Inflammatory macrophage treated with lipopolysaccharide for 1 hour (primary cell): ENCODE data around the gene IL2RA.
"Not testable (repeated sequence)": the region's sequence is repeated elsewhere in the genome, so short reads cannot be mapped to it uniquely, and the experiment has no call there.

Experiments
- DNase-seq, 2 donors: peaks; one replicate each; pipeline ENCODE4 v3.0.0-alpha.2; 2020 to 2022

Gene IL2RA

DNA sequence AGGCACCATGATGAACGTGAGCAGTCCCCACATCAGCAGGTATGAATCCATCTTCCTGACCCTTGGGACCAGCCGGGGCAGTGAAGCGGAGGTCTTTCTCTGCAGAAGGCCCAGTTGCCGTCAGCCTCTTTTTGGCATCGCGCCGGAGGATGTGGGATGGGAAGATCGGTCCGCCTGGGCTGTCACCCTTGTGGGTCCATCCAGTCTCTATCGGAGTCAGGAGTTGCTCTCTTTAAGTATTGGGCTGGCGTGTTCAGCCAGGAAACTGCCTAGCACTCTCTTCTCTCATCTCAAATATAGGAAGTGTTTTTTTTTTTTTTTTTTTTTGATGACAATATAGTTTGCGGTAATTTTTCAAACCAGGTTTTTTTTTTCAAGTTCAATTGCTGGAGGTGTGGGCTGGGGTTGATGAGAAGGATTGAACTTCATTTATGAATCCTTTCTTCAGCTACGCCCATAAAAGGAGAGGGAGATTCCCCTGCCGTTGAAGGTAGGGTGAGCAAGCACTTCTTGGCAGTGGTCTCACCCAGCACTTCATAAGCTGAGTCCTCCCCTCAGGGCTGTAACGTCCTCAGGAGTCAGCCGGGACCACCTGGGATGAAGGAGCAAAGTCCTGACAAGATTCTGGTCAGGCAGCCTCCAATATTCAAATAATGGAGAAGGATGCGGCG lies at the start of gene IL2RA:
Gene IL2RA (minus strand): TSS at position 267 of the 671 bp plus-strand sequence. CDS start 216 bp downstream, at position 51.
- peak in 1 of 2 donors; percentile 40 for DNase-seq

DNA sequence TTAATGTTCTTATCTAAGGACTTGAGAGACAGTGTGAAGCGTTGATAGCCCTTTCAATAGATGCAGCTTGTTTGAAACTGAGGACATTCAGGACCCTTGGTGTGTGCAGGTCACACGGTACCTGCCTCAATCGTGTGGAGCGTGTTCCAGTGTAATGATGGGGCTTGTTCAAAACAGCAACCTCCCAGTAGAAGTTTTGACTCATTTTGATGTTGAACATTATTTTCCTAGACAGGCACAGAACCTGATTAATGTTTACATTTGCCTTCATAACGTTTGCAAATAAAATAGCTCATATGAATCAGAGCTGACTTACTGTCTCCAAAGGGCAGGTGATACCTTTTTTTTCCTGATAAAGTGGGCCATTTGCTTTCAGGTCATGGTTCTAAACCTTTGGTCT lies 48.0 kb upstream of the IL2RA start:
- no peak for DNase-seq

DNA sequence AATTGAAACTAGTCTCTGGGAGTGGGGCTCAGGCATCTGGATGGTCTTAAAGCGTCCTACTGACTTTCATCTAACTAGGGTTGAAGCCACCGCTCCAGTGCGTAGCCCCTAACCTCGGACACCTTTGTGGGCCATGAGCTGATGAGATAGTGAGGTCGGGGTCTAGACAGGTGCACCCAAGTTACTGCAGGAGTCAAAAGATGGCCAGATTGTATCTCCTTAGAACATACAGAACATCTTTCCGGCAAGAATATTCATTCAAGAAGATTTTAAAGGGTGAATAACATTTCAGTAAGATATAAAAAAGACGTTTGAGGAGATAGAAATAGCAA lies 47.2 kb upstream of the IL2RA start:
- DNase-seq, result no peak

DNA sequence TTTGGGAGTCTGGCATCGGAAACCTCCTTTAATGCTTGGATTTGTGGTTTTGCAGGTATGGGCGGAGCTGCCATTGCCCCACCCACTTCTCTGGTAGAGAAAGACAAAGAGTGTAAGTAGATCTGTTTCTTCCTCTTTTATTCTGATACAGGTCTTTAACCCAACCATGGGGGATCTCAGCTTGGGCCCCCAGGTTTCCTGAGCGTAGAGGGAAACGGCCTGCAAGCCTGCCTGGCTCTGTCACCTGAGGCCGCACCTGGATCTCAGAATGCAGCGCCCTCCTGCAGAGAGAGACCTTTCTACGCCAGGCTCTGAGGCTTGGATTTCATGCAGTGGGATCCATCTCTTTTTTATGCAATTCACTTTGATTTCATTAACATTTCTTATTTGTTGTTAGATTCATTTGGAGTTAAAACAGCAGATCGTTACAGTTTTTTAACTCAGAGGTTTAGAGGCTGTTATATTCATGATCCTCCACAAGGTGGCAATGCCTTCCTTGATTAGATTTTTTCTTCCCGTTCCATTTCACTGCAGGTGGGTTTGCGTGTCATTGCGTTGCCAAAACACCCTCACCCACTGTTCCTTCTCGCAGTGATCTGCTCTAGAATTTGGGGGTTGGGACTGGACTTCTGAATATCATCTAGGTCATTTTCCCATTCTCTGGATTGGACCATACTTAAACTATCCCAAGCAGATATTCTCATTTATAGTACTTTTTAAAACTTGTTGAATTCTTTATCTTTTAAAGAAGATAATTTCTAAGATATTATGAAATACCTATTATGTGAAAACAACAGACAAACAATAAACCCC lies 46.7 kb upstream of the IL2RA start:
- peak in 1 of 2 donors; percentile 59 for DNase-seq

DNA sequence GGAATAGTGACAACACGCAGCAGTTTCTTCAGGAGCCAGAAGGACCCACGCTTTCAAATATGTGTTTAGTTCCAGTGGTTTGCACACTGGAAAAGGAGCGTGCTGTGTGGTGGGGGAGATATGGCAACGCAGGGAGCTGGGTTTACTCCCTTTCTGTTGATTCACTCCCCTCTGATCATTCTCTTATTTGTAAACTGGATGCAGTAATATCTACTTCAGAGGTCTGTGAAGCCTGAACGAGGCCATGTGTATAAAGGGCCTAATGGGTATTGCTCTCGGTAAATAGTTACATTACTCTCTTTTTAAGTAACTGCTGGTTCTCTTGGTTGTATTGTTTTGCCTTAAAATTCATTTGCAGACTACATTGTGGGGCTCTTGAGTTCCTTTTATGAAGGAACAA lies 45.9 kb upstream of the IL2RA start:
- DNase-seq, result no peak

DNA sequence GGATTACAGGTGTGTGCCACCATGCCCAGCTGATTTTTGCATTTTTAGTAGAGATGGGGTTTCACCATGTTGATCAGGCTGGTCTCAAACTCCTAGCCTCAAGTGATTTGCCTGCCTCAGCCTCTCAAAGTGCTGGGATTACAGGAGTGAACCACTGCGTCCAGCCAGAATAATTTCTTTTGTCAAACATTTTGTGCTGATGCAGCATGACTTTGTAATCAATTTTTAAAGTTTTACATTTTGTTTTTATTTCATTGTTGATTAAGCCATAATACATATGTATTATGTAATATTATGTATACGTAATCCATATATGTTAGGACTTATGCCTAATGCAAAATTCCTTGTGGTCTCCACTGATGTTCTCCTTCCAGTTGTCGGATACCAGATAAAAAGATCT lies 45.4 kb upstream of the IL2RA start:
- not testable (repeated sequence) for DNase-seq

DNA sequence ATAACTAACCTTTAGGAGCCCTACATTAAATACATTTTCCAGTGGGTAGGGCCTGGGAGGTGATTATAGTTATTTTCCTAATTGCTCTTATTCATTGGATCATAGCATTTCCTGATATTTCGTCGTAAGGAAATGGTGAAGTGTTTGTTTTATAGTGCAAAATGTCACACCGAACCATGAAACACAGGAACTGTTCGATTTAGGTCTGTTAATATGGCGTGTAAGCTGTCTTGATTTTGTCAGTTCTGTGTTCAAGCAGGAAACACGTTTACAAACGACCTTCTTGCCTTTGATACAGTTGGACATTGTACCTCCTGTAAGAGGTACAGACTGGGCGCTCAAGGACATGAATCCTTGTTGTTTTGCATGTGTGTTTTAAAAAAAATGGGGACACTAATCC lies 41.4 kb upstream of the IL2RA start:
- no peak for DNase-seq

DNA sequence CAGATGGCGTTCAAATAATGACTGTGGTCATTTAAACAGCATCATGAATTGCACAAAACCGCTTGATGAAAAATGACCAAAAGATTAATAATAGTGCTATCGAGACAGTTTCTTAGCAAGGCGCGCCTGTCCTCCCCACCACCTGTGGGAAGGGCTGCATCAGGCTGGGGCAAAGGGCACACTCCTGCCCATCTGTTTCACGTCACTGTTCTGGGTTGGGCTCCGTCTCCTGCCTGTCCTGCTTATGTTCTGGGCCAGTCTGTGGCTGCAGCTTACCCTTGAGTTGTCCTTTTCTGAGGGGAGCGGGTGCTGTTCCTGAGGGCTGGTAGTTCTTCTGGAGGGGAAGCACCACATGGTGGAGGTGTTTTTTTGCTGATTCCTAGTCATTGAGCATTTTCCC lies 40.0 kb upstream of the IL2RA start:
- DNase-seq, result no peak

DNA sequence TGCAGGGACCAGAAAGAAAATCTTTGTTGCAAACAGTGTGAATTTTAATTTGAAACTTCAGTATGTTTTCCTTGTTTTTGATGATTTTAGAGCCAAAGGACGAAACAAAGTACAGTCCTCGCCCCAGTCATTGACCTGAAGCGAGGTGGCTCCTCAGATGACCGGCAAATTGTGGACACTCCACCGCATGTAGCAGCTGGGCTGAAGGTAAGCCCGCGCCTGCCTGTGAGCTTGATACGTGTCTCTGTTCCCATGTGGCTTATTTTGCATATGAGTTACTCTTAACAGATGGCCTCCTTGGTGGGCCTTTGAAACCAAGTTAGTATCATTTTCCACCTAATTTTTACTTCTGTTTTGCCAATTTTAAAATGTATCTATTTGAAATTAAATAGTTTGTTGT lies 39.0 kb upstream of the IL2RA start:
- DNase-seq, result no peak

DNA sequence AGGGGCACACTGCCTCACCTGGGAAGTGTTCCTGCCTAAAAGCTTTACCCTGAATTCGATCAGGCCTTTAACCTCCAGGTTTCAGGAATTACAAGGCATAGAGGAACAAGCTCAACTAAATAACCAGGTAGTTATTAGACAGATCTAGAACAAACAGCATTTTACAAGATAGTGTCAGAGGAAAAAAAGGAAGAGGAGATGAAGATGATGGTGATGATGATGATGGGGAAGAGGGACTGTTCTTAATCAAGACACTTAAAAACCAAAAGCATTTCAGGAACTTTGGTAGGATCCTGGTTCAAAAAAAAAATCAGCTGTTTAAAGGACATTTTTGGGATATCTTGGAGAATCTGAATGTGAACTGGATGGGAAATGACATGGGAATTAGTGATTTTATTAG lies 38.2 kb upstream of the IL2RA start:
- no peak for DNase-seq

DNA sequence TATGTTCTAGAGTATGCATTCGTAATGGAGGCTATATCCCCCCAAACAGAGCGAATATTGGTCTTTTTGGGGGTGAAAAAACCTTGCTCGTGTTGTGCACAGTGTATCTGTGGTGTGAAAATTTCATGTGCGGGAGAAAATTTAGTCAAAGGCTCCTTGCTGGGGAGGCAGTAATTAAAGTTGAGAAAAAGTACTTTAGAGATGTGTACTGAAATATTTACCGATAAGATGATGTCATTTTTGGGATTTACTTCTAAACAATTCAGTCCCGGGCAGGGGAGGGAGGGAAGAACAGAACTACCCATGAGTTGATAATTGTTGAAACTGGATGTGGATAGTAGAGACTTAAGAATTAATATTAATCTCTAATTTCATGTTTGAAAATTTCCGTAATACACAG lies 36.0 kb upstream of the IL2RA start:
- no peak for DNase-seq

DNA sequence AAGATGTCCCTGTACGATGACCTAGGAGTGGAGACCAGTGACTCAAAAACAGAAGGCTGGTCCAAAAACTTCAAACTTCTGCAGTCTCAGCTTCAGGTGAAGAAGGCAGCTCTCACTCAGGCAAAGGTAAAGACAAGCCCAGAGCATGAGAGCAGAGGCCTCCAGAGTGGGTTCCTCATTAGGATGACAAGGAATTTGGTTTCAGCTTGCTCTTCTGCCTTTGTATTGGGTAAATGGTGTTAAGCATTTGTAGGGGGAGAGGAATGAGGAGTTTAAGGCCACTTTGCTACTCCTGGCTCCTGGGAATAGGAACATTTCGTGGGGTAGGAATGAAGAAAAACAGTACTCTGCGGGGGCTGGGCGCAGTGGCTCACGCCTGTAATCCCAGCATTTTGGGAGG lies 34.9 kb upstream of the IL2RA start:
- no peak for DNase-seq

DNA sequence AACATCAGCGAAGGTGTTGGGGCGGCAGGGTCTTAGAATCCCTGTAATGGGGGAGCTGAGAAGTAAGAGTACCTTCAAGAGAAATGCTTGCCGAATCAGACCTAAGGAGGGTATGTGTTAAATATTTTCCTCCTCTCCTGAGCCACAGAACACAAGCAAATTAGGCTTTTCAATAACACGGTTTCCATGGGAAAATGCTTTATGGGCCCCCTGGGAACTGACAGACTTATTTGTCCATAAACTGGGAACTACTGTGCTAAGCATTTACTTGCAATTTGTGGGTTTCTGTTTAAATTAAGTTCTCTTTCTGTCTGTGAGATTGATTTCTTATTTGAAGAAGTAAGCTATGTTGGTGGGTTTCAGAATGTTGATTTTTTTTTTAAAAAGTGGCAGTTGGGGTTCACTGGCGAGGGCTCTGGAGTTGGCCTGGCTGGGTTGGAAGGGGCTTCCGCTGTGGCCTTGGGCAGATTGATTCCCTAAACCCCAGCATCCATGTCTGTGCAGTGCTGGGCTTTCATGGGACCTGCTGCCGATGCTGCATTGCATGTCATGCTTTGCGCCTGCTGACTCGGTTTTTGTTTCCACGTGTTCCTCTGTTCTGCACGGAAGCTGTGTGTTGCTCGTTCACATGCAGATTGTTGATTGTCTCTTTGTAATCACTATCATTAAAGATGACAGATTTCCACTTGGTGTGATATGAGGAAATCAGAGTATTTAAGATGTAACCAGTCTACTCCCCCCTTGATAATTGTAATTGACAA lies 33.8 kb upstream of the IL2RA start:
- DNase-seq, result no peak

DNA sequence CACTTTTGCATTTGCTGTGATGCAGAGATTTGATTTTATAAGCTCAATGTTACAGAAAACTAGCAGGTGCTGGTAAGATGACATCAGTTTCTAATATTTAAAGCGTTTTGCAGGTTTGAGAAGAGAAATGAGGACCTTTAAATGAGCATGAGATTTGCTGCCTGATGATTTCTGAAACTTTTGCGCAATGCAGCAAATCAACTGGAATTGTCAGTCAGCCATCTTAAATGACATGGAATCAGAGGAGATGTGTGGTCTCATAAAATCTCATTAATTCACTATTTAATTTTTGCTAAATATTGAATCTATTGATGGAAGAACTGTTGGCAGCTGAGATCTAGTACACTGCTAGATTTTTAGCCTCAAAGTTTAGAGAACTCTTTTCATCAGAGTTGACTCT lies 30.6 kb upstream of the IL2RA start:
- DNase-seq, result no peak

DNA sequence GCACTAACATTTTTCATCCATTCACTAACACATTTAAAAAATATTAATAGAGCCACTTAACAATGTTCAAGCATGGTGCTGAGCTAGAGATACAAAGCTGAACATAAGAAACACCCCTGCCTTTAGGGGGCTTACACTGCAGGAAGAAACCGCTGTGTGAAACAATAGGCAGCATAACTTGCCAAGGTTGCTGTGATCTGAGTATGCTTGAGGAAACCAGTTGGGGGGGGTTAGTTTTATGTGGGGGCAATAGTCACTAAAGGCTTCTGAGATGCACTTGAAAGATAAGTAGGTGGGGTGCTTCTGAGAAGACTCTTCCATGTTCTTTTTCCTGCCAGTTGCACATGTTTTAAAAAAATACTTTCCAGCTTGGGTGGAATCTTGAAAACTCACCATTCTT lies 29.5 kb upstream of the IL2RA start:
- no peak for DNase-seq

DNA sequence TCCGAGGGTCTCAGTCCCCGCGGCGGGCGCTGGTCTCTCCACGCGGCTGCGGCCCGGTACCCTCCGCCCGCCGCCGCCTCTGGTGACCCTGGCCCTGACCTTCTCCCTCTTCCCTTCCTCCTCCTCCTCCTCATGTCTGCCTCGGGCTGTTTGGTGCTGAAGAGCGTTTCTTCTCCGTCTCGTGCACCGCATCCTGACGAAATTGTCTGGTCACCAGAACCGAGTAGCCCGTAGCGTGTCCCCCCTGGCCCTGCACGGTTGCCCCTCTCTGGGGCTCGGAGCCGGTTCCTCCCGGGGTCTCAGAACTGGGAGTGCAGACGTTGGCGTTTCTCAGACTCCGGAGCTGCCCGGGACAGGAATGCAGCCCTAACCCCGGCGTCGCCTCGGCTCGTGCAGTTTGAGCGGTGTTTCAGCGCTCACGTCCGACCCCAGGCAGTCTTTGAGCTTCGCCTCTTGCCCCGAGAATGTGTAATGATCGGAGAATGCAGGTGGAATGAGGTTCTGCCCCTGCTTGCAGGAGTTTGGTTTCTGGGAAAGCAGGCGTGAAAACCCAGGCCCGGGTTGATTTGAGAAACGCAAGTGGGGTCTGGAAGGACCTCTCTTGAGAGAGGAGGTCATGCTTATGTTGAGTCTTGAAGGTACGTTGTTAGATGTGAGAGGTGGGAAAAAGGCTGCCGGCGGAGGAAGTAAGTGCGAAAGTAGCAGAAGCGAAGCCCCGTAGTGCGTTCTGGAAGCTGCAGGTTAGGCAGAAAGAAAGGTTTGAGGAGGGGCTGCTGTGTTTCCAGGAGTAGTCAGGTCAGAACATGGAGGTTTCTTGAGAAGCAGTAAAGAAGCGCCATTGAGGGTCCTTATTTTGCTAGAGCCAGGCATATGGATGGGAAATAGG lies 27.4 kb upstream of the IL2RA start:
- peak in 1 of 2 donors; percentile 10 for DNase-seq

DNA sequence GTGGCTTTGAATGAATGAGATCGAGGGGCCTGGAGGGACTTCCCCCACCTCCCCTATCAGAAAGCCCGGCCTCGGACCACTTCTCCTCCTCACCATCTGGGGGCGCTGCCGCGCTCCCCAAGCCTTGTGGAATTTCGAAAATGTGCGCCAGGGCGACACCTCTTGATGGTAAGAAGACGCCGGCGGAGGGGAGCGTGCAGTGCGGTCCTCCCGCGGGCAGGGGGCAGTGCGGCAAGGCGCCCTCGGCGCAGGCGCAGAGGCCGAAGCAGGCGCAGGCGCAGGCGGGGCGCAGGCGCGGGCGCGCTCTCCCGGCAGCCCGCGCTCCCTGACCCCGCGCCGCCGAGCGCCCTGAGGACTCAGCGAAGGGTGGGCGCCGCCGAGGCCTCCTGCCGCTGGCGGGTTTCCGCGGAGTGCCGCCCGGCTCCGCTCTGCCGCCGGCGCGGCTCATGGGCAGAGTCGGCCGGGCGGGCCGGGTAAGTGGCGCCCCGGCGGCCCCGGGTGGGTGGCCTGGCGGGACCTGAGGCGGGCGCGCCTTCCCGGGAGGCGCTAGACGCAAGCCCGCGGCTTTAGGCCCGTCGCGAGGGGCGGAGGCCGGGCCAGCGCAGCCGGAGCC lies 26.7 kb upstream of the IL2RA start, which contains the start of gene RBM17:
Gene RBM17 (plus strand): TSS at position 314 of the 613 bp plus-strand sequence. CDS start 8,032 bp downstream, outside the sequence.
- DNase-seq, result peak; percentile 90 to 99

DNA sequence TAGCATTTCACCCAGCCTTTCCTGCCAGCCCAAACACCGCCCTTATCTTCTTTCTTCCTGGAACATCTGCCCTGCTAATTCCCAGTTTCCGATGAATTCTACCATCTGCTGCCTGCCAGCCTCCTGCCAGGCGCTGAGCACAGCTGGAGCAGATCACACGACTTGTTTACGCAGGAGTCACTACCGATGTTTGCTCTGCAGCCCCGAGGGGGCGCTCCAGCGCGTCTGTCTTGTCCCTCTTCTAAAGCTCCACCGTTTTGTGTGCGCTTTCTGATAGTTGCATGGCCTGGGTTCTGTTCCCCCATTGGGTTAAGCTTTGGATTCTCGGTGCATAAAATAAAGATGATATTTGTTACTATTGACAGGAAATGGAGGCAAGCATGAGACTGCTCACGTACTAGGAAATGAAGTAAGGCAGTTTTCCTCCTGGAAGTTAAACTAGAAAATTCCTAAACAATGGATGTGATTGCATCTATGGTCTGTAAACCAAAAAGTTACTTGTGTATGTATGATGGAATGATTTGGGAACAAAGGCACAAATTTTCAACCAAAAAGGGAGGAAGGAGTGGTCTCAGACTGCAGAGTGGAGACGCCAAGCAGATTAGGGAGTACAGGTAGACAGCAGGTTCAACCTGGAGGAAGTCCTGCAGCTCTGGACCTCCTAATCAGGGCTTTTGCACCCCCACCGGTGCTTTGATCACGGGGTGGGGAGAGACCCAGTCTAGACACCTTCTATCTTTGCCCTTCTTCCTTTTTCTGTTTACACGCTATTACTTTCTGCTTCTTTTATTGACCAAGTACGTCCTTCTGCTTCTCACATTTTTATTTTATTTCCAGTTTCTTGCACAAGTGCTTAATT lies 24.4 kb upstream of the IL2RA start:
- DNase-seq, result peak; percentile 83 to 95

DNA sequence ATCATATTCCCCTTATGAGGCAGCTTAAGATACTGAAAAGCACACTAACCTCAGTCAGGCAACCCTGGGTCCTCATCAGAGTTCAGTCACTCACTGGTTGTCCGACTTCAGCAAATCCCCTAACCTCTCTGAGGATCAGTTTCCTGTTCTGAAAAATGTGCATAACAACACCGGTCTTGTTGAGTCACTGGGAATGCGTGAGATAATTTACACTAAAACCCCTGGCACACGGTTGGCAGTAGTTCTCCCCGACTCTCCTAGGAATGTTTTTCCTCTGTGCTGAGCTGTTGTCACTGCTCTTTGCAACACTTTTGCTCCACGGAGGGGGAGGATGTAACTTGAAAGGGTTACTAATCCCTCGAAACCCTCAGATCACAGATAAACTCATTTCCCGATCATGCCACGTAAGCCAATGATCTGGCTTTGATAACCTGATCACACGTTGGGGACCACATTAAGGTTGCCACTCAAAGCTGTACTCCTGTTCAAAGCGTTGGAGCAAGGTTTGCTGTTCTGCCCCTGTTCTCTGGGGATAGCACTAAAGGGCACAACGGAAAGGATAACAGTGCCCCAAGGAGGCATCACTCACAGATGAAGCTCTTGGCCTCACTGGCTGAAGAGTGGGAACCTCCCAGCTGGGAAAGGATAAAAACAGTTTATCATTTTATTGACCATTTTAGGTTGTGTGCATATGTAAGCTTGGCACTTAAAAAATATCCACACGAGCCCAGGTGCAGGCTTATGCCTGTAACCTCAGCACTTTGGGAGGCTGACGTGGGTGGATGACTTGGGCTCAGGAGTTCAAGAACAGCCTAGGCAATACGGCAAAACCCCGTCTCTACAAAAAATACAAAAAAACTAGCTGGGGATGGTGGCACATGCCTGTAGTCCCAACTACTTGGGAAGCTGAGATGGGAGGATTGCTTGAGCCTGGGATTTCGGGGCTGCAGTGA lies 21.6 kb upstream of the IL2RA start:
- DNase-seq, result no peak
